ENCODE data around the gene HIVEP1.
"Not testable (repeated sequence)": the region's sequence is repeated elsewhere in the genome, so short reads cannot be mapped to it uniquely, and the experiment has no call there.

Gene HIVEP1

DNA sequence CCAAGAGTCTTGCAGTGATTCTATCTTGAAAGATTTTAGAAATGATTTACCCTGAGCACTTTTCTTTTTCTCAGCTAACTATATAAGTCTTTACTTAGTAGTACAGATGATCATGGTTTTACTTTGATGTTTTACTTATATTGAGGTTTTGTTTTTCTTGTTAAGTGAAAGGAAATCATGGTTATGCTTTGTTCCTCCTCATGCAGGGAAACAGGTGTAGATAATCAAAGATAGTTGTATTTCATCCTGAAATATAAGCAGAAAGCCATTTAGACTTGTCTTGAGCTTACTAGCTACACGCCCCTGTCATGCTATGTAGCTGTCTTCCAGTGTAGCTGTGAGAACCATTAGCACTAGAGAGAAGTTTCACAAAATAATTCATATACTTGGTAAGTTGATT is 113.9 kb downstream of the HIVEP1 start:
- DNase-seq: no peak

DNA sequence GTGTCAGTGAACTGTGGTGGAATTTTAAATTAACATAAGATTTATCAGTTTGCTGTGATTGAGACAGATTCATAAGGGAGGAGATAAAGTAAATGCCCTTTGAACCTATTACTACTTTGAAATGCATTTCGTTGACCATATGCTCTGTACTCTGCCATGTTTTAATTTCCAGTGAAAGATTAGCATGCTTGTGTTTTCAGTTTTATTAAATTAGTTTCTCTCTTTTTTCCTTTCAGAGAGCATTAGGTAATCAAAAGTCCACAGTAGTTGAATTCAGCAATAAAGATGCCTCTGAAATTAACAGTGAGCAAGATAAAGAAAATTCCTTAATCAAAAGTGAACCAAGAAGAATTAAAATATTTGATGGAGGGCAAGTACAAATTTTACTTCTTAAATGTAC is 117.4 kb downstream of the HIVEP1 start:
- DNase-seq: no peak

DNA sequence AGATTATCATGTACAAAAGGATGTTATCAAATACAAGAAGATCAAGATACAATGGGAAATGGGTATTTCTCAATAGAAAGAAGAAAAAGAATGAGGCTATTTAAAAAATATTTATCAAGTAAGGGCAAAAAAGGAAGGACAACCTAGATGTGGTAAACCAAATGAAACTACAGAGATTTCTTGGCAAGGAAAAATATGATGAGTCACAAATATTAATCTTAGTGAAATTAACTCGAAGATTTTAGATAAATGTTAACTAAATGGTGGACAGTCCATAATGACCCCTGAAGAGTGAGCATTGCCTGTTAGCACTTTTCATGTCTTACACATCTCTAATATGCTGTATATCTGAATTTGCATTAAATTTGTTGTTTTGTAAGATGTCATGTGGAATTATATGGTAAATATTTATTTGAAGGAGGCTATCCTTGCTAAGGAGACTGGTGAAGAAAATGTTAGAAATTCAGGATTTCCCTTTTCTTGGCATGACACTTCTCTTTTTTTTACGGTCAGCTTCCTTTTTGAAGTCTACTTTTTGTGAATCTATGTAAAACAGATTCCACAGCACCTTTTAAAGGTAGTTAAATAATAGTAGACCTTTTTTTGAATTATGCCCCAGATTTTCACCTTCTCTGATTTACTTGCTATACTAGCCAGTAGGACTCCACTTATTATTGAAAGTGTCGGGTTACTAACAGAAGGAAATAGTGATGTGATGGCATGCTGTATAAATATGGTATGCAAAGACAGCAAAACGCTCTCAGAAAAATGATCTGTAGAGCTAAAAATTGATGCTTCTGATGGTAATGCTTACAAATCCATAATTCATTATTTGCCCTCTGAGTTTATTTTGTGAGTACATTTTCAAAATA is 120.5 kb downstream of the HIVEP1 start:
- DNase-seq: no peak

DNA sequence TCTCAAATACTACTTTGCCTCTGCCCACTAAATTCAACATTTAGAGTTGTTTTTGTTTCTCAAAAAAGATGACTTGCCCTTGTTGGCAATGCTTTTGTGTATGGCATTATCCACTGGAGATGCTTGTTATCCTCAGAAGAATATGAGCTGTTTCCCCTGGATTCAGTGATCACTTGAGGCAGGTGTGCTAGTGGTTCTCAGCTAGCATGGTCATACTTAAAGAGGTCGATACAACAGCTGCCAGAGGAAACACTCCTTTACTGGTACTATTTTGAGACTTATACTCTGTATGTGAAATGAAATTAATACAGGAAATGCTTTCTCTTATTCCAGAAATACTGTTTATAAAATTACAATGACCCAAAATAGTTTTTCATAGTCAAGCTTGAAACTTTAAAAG is 122.5 kb downstream of the HIVEP1 start:
- no peak for DNase-seq

DNA sequence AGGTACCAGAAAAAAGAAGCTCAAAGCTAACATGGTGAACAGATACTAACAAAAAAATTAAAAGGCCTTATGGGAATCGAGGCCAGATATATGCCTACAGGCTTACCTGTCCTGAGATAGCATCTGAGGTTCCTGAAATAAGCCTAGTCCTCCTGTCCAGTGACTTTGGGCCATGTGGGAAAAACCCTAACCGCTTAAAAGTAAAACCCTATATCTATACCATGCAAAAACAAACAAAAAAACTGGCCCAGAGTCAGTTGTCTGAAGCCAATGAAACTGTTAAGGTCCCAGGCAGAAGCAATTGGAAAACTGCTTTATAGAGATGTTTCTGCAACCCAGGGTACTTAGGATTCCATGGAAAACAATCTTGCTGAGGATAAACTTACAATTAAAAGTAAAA is 122.9 kb downstream of the HIVEP1 start:
- no peak for DNase-seq

DNA sequence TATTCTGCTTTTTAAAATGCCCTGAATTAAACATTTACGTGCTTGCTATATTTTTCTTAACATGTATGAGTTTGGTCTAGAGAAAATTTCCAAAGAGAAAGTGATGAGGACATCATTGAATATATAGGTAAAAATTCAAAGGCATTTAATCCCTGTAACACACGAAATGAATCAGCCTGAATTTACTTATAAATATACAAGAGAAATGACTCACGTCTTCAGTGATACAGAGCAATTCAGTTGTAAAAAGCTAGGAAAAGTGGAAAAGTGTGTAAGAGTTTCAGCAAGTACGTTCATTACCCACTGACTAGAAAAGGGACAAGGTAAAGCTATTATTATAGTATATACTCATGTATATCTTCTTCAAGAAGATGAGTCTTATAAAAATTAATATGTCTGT is 124.8 kb downstream of the HIVEP1 start:
- DNase-seq: no peak

DNA sequence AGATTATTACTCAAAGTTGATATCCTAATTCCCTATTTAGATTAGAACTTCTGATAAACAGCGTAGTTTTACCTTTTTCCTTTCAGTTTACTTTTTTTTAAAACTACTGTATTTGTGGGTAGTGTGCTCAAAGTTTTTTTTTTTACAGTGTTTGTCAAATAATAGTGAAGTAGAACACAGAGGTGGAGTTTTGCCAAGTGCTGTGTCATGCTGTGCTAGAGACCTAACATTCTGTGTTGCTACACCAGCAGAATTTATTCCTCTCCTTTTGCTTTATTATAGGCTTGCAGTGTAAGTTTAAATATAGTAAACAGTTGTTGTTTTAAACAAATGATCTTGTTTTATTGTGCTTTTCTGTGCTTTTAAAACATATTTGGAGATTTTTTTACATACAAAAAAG is 125.4 kb downstream of the HIVEP1 start:
- DNase-seq: no peak

DNA sequence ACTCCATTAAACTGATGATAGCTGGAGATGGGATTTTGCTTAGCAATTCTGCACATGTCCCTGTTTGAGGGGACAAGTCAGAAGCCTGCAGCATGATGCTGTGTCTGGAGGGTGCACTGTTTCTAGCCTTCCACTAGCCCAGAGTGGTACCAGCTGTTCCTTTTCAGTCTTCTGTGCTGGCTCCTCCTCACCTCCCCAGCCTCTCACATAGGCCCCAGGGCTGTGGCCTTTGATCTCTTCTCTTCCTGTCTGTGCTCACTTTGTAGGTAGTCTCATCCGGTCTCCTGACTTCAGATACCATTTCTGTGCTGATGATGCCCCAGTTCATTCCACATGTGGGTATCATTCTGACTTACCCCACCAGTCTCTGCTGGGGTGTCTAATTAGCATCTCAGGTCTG is 126.3 kb downstream of the HIVEP1 start:
- DNase-seq: no peak

DNA sequence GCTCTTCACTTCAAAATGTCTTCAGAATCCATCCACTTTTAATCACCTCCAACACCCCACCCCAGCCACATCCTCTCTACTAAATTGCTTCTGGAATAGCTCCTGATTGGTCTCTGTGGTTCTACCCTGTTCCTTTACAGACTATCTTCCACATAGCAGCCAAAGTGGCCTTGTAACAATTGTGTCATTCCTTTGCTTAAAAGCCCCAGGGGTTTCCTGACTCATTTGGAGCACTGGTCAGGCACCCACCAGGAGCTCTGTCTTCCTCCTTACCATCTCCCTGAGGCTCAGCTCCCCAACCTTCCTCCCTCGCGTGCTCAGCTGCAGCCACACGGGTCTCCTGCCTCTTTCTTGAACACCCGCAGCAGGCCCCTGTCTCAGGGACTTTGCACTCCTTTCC is 126.8 kb downstream of the HIVEP1 start:
- DNase-seq: no peak

DNA sequence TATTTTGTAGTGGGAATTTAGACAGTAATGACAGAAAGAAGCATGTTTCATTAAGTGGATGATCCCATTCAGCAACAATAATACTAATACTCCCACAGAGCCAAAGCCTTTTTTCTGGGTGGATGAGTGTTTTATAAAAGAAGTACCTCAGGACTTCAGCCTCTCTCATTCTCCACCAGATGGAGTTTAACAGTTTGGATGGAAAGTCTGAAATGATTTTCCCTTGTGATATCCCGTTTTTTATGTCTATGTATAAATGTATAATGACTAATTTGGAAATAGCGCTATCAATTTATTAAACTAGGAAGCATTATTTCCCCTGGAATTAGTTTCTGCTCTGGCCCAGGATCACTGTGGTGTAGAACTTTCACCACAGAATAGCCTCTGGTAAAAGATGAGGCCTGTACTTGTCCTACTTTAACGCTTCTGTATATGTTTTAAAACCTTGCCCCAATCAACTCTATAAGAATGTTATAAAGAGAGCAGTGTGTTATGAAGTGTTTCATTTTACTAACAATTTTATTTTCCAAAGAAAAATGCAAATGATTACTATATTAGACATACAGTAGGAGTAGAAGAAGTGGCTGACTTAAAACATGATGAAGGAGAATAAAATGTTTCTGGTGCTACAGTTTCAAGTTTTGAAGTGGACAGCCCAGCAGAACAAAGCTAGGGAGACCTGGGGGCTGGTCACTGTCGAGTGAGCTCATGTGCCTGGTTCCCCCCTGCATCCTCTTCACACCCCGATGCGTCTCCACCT is 135.6 kb downstream of the HIVEP1 start:
- no peak for DNase-seq

DNA sequence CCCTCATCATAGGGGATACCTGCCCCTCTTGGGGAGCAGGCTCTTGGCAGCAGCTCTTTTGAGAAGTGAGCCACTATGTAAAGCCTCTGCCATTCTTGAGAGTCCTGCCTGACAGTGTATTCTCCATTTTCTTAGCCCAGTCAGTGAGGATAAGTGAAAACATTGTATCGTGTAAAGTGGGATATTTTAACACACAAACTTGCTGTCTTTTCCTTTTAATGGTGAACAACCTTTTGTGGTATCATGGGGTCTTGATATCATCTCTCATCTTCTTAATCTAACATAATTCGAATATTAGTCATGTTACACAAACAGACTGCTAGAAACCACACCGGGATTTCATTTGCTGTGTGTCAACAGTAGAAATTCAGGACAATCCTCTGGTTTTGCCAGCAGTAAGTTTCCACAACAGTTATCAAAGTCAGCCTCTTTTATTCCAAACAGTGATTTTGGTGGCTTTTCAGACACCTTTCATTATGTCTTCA is 136.2 kb downstream of the HIVEP1 start:
- DNase-seq: no peak

DNA sequence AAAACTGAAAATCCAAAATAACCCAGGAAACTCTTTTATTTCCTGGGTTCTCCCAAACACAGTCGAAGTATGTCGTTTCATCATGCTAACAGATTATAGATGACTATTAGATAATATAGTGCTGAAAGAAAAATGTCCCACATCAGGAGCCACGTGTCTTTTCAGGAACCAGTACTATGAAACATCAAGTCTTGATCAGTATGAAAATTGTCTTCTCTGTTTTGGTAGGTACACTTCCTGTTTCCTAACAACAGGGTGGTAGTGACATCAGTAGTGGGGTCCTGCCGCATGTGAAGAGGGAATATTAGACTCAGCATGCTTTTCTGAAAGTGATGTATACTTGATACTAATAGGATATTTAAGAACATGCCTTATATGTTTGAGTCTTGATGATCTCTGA is 136.7 kb downstream of the HIVEP1 start:
- DNase-seq: no peak

DNA sequence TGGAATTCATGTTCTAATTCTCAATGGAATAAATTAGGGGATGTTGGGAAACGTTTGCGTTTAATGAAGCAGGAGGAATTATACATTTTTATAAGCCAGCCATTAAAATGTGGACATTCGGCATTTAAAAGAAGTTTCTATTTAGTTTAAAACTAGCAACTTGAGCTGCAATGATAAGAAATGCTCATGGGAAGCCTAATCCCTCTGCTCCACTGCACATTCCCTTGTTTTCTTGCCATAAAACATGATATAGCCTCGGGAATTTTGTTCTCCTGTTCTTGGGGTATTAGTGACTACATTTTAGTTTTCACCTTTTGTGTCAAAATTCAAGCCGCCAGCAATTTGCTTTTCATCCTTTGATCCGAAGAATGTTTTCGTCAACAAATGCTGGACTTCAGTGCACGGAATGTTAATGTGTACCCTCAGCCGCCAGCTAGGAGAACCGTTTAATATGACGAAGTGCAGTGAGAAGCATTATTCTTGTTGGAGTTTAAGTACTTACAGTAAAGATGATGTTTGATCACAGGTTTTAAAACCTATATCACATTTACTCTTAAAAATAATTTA is 137.9 kb downstream of the HIVEP1 start:
- DNase-seq: no peak

DNA sequence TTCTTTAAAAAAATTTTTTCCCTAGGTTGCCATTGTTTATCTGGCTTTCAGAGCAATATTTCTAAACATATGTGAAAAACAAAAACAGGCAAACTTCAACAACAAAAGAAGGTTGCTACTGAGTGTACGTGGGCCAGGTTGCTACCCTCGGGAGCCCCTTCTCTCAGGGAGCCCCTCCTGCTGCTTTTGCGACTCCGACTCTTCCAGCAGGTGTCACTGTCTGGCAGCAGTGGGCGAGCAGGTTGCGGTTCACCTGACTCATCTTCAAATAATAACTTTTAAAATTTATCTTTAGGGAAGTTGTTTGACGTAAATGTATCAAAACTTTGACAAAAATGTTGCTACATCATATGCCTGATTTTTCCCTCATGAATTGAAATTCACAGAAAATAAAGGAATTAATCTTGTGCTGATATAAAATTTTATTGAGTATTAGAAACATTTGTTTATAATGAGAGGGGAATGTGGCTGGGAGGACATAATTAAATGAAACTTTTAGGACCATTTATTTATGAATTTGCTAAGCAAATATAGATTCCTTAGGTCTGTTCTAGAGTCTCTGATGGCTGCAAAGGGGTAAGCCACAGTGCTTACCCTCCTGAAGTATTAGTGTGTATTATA is 138.8 kb downstream of the HIVEP1 start:
- no peak for DNase-seq

DNA sequence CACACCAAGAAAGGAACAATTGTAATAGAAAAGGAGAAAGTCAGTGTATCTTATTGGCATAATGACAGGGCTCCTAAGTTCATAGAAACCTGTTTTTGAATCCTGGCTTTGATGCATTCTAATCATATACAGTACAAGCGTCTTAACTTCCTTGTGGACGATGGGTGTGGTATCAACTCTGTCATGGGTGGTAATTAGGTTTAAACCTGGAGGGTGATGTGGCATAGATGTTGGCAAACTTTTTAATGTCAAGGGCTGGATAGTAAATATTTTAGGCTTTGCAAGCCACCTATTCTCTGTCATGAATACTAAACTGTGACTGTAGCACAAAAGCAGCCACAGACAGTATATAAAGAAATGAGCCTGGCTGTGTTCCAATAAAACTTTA is 139.3 kb downstream of the HIVEP1 start:
- DNase-seq: no peak

DNA sequence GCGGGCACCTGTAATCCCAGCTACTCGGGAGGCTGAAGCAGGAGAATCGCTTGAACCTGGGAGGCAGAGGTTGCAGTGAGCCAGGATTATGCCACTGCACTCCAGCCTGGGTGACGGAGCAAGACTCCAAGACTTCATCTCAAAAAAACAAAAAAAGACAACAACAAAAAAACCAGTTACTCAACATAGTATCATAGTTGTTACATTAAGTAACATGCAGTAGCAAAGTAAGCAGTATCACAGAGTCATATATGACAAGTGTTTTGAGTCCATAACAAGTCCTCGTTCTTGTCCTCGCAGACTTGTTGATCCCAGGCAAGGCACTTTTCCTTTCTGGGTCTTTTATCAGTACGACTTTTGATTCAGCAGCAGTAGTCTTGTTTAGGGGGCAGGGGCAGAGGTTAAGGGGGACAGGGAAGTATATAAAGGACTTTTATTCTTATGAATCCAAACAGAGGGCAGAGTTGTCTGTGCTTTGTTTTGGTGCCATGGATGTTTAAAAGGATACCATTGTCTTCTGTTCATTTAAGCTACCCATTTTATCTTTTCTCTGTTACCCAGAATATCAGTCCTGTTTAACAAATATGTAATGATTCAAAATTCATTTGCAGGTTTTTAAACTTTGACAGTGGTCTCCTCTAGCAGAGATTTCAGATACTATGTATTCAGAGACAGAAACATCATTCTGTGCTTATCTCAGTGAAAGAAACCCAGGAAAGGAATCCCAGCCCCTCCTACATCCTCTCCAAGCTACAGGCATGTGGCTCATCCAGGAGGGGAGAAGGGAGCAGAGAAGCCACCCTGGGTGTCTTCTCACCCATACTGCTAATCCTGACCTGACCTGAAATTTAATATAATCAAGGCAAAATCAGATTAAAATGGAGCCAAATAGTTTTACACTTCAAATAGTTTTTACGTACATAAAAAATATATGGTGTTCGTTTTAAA is 140.2 kb downstream of the HIVEP1 start:
- DNase-seq: no peak

DNA sequence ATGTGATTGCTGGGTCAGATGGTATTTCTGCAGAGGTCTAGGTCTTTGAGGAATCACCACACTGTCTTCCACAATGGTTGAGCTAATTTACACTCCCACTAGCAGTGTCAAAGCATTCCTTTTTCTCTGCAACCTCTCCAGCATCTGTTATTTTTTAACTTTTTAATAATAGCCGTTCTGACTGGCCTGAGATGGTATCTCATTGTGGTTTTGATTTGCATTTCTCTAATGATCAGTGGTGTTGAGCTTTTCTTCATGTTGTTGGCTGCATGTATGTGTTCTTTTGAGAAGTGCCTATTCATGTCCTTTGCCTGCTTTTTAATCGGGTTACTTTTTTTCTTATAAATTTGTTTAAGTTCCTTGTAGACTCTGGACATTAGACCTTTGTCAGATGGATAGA is 143.7 kb downstream of the HIVEP1 start:
- not testable (repeated sequence) for DNase-seq

DNA sequence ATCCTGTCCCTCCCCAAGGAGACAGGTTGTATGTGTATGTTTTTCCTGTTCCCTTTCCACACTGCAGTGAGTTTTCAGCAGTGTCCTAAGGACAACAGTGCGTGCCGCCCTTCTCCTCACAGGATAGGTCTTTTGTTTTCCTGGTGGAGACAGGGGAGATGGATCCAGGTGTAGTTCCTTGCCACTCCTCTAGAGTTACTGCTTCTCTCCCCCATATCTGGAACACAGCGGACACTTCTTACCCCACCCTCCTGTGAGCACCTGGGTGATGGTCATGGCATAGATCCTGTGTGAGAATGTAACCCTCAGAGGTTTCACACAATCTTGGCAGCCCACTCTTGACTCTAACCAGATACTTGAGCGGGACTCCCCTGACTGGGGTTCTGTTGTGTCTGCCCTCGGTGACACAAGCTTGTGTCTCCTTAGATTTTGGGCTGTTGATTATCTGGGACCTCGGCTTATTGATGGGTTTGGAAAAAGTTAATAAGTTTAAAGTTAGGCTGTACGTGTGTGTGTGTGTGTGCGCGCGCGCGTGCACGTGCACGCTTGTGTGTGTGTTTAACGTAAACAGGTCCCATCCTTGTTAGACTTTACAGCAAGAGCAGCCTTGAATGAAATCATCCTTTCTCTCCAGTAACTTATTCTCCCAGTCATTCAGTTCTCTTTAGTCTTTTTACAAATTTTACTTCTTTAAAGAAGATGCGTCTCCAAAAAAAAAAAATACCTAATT is 146.7 kb downstream of the HIVEP1 start:
- no peak for DNase-seq

DNA sequence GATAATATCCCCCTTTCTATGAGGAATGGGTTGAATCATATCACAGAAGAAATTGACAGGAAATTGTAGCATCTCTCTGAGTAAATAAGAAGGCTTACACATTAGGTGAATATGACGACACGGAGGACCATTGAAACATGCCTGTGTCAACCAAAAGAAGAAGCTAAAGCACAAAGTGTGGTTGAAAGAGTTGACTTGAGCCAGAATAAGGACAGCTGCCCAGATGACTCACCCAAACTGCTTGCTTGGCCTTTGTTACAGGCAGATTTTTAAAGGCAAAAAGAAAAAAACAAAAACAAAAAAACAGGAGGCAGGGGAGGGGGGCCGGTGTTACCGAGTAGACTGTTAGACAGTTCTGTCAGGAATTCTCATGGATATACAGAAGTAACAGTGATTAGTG is 148.2 kb downstream of the HIVEP1 start:
- no peak for DNase-seq

DNA sequence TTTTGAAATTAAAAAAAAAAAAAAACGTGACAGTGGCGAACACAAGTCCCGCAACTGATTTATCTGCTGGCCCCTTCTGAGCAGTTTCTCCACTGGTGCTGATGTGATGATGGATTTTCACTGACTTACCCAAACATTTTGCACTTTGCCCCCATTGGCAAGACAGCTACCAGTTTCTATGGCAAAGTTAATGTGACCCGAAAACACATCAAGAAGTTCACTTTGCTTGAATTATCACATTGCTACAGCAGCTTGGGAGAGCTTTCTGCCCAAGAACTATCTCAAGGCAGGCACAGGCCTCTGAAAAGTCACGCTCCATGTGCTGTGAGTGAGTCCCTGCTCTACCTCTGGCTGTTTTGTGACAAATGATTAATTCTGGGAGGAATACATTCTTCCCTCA is 150.1 kb downstream of the HIVEP1 start:
- DNase-seq: no peak

DNA sequence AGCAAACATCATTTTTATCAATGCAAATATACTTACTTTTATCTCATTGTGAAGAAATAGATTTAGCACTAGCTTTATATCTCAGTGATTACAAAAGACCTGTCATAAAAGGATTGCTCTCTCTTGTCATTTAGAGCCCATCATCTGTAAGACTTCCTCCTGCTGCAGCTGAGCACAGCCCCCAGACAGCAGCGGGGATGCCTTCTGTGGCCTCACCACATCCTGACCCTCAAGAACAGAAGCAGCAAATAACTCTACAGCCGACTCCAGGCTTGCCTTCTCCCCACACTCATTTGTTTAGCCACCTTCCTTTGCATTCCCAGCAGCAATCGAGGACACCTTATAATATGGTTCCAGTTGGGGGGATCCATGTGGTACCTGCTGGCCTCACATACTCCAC is 151.0 kb downstream of the HIVEP1 start:
- no peak for DNase-seq

Data from SHP77 (cell line).